A673 (cell line): Measurements from ENCODE around the gene TTC34. TPM values are rescaled to one million over a fixed set of nuclear protein-coding genes. Genes with fewer than 3 reads are reported as not detected.
"Not testable (repeated sequence)": the region's sequence is repeated elsewhere in the genome, so short reads cannot be mapped to it uniquely, and the experiment has no call there.

ENCODE experiments used
- BruUV-seq: library from RNA; stranded (reverse); fragments of 400-500 nt; replicated peaks from 2 replicates; lab custom pipeline; 2021; lab: Mats Ljungman, UMichigan
- CTCF ChIA-PET: fragments of 300-600 bp; sonication (Branson Sonifier 250); formaldehyde crosslinking; loops from one replicate; lab custom pipeline; 2022; ENCODE audit warnings: antibody characterized with exemption; lab: Charles Lee
- POLR2A ChIA-PET: fragments of 300-600 bp; sonication (Branson Sonifier 250); formaldehyde crosslinking; loops from one replicate; lab custom pipeline; 2022; ENCODE audit warnings: antibody characterized with exemption; ENCODE audit not compliant: low non-redundant PET; lab: Charles Lee
- DNase-seq: peaks from one replicate; pipeline ENCODE4 v3.0.0-alpha.2; 2015; ENCODE audit warnings: low spot score
- H3K27ac ChIP-seq: fragments of 200-600 bp; sonication (generic); 2 replicates; pipeline ENCODE4 v1.5.1; 2016; ENCODE audit warnings: mixed run types, low read depth, mild to moderate bottlenecking, mixed read lengths, antibody characterized with exemption, low read length; ENCODE audit not compliant: poor library complexity, severe bottlenecking
- H3K27me3 ChIP-seq: fragments of 200-600 bp; sonication (generic); replicated peaks from 2 replicates; pipeline ENCODE4 v1.6.1; 2017; ENCODE audit warnings: mixed run types, low read depth, mild to moderate bottlenecking, mixed read lengths, antibody characterized with exemption, low read length; ENCODE audit not compliant: insufficient read depth, poor library complexity
- H3K36me3 ChIP-seq: fragments of 200-600 bp; sonication (generic); 2 replicates; pipeline ENCODE4 v1.6.1; 2016; ENCODE audit warnings: mixed run types, mild to moderate bottlenecking, mixed read lengths, antibody characterized with exemption, low read length; ENCODE audit not compliant: insufficient read depth, poor library complexity, severe bottlenecking
- H3K4me1 ChIP-seq: fragments of 200-600 bp; sonication (generic); 2 replicates; pipeline ENCODE4 v1.6.1; 2017; ENCODE audit warnings: mixed run types, mild to moderate bottlenecking, mixed read lengths, antibody characterized with exemption, low read length; ENCODE audit not compliant: insufficient read depth, poor library complexity, severe bottlenecking
- H3K4me3 ChIP-seq: fragments of 200-600 bp; sonication (generic); 2 replicates; pipeline ENCODE4 v1.5.1; 2016; ENCODE audit warnings: low read depth, mixed run types, mild to moderate bottlenecking, mixed read lengths, low read length; ENCODE audit not compliant: poor library complexity, severe bottlenecking
- H3K9me3 ChIP-seq: fragments of 200-600 bp; sonication (generic); 2 replicates; pipeline ENCODE4 v1.6.1; 2016; ENCODE audit warnings: mixed run types, low read depth, mild to moderate bottlenecking, mixed read lengths, antibody characterized with exemption, low read length; ENCODE audit not compliant: poor library complexity, severe bottlenecking
- intact Hi-C: fragments of 100-400 bp; cut with micrococcal nuclease; formaldehyde crosslinking; loops from one replicate; pipeline ENCODE4 v1.10.0; 2022; ENCODE audit not compliant: unreplicated experiment
- total RNA-seq: library from RNA; stranded (reverse); gene quantifications from 2 replicates; pipeline ENCODE4 v1.2.3, GENCODE V29; 2021

The TTC34 gene
- total RNA-seq, 1 experiment from 2014 or later, result 0.84 TPM

DNA sequence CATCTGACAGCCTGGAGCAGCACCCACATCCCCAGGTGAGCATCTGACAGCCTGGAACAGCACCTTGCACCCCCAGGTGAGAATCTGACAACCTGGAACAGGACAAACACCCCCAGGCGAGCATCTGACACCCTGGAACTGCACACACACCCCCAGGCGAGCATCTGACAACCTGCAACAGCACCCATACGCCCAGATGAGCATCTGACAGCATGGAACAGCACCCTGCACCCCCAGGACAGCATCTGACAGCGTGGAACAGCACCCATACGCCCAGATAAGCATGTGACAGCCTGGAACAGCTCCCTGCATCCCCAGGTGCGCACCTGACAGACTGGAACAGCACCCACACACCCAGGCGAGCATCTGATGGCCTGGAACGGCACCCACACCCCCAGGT, 49.0 kb downstream of the TTC34 start:
- H3K27ac ChIP-seq, CTCF ChIA-PET, H3K9me3 ChIP-seq, H3K4me3 ChIP-seq, DNase-seq, POLR2A ChIA-PET, BruUV-seq, H3K27me3 ChIP-seq, H3K4me1 ChIP-seq, intact Hi-C loops, H3K36me3 ChIP-seq: not testable (repeated sequence)

DNA sequence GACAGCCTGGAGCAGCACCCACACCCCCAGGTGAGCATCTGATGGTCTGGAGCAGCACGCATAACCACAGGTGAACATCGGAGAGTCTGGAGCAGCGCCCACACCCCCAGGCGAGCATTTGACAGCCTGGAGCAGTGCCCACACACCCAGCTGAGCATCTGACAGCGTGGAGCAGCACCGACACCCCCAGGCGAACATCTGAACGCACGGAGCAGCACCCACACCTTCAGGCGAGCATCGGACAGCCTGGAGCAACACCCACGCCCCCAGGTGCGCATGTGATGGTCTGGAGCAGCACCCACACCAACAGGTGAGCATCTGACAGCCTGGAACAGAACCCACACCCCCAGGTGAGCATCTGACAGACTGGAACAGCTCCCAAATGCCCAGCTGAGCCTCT, 49.6 kb downstream of the TTC34 start:
- H3K4me1 ChIP-seq, POLR2A ChIA-PET, H3K27ac ChIP-seq, DNase-seq, CTCF ChIA-PET, intact Hi-C loops, H3K36me3 ChIP-seq, H3K4me3 ChIP-seq, BruUV-seq, H3K27me3 ChIP-seq, H3K9me3 ChIP-seq: not testable (repeated sequence)

DNA sequence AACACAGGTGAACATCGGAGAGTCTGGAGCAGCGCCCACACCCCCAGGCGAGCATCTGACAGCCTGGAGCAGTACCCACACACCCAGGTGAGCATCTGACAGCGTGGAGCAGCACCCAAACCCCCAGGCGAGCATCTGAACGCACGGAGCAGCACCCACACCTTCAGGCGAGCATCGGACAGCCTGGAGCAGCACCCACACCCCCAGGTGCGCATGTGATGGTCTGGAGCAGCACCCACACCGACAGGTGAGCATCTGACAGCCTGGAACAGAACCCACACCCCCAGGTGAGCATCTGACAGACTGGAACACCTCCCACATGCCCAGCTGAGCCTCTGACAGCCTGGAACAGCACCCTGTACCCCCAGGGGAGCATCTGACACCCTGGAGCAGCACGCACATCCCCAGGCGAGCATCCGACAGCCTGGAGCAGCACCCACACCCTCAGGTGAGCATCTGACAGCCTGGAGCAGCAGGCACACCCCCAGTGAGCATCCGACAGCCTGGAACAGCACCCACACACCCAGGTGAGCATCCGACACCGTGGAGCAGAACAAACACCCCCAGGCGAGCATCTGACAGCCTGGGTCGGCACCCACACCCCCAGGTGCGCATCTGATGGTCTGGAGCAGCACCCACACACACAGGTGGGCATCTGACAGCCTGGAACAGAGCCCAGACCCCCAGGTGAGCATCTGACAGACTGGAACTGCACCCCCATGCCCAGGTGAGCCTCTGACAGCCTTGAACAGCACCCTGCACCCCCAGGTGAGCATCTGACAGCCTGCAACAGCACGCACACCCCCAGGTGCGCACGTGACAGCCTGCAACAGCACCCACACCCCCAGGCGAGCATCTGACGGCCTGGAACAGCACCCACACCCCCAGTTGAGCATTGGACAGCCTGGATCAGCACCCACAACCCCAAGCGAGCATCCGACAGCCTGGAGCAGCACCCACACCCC, 50.4 kb downstream of the TTC34 start:
- H3K36me3 ChIP-seq, POLR2A ChIA-PET, H3K9me3 ChIP-seq, CTCF ChIA-PET, BruUV-seq, H3K4me3 ChIP-seq, H3K27me3 ChIP-seq, intact Hi-C loops, H3K27ac ChIP-seq, DNase-seq, H3K4me1 ChIP-seq: not testable (repeated sequence)

DNA sequence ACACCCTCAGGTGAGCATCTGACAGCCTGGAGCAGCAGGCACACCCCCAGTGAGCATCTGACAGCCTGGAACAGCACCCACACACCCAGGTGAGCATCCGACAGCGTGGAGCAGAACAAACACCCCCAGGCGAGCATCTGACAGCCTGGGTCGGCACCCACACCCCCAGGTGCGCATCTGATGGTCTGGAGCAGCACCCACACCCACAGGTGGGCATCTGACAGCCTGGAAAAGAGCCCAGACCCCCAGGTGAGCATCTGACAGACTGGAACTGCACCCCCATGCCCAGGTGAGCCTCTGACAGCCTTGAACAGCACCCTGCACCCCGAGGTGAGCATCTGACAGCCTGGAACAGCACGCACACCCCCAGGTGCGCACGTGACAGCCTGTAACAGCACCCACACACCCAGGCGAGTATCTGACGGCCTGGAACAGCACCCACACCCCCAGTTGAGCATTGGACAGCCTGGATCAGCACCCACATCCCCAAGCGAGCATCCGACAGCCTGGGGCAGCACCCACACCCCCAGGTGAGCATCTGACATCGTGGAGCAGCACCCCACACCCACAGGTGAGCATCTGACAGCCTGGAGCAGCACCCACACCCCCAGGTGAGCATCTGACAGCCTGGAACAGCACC, 51.3 kb downstream of the TTC34 start:
- H3K36me3 ChIP-seq, DNase-seq, H3K4me3 ChIP-seq, H3K9me3 ChIP-seq, H3K4me1 ChIP-seq, POLR2A ChIA-PET, H3K27me3 ChIP-seq, intact Hi-C loops, BruUV-seq, CTCF ChIA-PET, H3K27ac ChIP-seq: not testable (repeated sequence)

DNA sequence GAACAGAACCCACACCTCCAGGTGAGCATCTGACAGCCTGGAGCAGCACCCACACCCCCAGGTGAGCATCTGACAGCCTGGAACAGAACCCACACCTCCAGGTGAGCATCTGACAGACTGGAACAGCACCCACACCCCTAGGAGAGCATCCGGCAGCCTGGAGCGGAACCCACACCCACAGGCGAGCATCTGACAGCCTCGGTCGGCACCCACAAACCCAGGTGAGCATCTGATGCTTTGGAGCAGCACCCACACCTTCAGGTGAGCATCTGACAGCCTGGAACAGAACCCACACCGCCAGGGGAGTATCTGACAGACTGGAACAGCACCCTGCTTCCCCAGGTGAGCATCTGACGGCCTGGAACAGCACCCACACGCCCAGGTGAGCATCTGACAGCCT, 52.9 kb downstream of the TTC34 start:
- BruUV-seq, CTCF ChIA-PET, H3K9me3 ChIP-seq, H3K4me1 ChIP-seq, H3K4me3 ChIP-seq, H3K36me3 ChIP-seq, H3K27ac ChIP-seq, POLR2A ChIA-PET, intact Hi-C loops, H3K27me3 ChIP-seq, DNase-seq: not testable (repeated sequence)

DNA sequence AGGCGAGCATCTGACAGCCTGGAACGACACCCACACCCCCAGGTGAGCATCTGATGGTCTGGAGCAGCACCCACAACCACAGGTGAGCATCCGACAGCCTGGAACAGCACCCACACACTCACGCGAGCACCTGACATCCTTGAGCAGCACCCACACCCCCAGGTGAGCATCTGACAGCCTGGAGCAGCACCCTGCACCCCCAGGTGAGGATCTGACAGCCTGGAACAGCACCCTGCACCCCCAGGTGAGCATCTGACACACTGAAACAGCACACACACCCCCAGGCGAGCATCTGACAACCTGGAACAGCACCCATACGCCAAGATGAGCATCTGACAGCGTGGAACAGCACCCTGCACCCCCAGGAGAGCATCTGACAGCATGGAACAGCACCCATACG, 106.7 kb downstream of the TTC34 start:
- BruUV-seq, H3K27ac ChIP-seq, intact Hi-C loops, POLR2A ChIA-PET, DNase-seq, H3K36me3 ChIP-seq, CTCF ChIA-PET, H3K4me1 ChIP-seq, H3K4me3 ChIP-seq, H3K27me3 ChIP-seq, H3K9me3 ChIP-seq: not testable (repeated sequence)

DNA sequence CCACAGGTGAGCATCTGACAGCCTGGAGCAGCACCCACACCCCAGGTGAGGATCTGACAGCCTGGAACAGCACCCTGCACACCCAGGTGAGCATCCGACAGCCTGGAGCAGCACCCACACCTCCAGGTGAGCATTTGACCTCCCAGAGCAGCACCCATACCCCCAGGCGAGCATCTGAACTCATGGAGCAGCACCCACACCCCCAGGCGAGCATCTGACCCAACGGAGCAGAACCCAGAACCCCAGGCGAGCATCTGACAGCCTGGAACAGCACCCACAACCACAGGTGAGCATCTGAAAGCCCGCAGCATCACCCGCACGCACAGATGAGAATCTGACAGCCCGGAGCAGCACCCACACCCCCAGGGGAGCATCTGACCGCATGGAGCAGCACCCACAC, 111.3 kb downstream of the TTC34 start:
- intact Hi-C loops, H3K4me1 ChIP-seq, DNase-seq, H3K36me3 ChIP-seq, H3K9me3 ChIP-seq, POLR2A ChIA-PET, H3K4me3 ChIP-seq, H3K27ac ChIP-seq, H3K27me3 ChIP-seq, CTCF ChIA-PET, BruUV-seq: not testable (repeated sequence)
